ENCODE measurements around the gene IL1RN. TPM values are rescaled to one million over a fixed set of nuclear protein-coding genes. Genes with fewer than 3 reads are reported as not detected.

IL1RN gene
- total RNA-seq, 1 donor from 2014 or later = 11.0 TPM

DNA sequence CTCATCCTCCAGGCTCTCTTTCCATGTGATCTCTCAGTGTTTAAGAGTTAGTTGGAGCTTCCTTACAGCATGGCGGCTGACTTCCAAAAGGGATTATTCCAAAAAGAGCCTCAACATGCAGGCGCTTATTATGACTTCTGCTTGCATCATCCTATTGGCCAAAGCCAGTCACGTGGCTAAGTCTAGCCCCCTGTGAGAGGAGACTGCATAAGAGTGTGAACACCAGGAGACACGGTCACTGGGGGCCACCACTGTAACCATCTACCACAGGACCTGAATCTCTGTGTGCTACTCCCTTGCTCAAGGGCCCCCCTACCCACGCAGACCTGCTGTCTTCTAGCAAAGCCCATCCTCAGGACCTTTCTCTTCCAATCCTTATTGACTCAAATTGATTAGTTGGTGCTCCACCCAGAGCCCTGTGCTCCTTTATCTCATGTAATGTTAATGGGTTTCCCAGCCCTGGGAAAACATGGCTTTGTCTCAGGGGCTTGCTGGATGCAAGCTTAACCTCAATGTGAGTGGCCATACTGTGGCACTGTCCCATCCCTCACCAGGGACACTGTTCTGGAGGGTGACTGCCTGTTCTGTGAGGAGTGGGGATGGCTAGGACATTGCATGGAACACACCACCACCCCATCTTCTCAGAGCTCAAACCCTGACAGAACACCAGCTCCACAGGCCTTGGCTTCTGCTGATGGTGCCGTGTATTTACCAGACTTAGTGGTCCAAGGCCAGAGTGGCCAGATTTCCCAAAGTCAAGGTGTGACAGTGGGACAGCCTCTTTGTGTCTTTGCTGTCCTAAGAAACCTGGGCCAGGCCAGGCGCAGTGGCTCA, 4.2 kb downstream of the IL1RN start:
- no peak for TF ChIP-seq CTCF (conservative IDR thresholded peaks at IDR 0.05)
- Mint-ChIP-seq H3K27ac (no peak overlapping the region), H3K4me3 (no peak overlapping the region), H3K4me1 (ENCODE audit: unreplicated experiment) (peaks cover 3% of the 10 kb centered on the region), H3K36me3 (no peaks in the 10 kb centered on the region), H3K9me3 (no peaks in the 10 kb centered on the region), H3K27me3 (no peaks in the 10 kb centered on the region)
- no peak for DNase-seq (ENCODE audit: extremely low spot score, unreplicated experiment)

DNA sequence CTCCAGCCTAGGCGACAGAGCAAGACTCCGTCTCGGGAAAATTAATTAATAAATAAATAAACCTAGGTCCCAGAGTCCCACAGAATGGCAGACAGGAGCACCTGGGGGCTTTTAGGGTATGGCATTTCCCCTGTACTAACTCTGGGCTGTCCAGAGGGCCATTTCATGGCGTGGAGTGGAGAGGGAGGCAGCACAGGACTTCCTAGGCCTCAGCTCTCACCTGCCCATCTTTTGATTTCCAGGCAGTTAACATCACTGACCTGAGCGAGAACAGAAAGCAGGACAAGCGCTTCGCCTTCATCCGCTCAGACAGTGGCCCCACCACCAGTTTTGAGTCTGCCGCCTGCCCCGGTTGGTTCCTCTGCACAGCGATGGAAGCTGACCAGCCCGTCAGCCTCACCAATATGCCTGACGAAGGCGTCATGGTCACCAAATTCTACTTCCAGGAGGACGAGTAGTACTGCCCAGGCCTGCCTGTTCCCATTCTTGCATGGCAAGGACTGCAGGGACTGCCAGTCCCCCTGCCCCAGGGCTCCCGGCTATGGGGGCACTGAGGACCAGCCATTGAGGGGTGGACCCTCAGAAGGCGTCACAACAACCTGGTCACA, 5.1 kb downstream of the IL1RN start:
- H3K27me3 Mint-ChIP-seq = no peaks in the 10 kb centered on the region
- no peak overlapping the region for H3K4me3 Mint-ChIP-seq
- no peaks in the 10 kb centered on the region for H3K9me3 Mint-ChIP-seq
- peaks cover 8% of the 10 kb centered on the region for H3K4me1 Mint-ChIP-seq (ENCODE audit: unreplicated experiment)
- H3K27ac Mint-ChIP-seq = no peak overlapping the region
- no peaks in the 10 kb centered on the region for H3K36me3 Mint-ChIP-seq
- TF ChIP-seq CTCF (conservative IDR thresholded peaks at IDR 0.05) = no peak
- DNase-seq (ENCODE audit: extremely low spot score, unreplicated experiment) = no peak

- H3K27ac Mint-ChIP-seq = peak overlapping the region; percentile 6
- no peak overlapping the region for H3K4me3 Mint-ChIP-seq
- H3K27me3 Mint-ChIP-seq = no peaks in the 10 kb centered on the region
- no peak for TF ChIP-seq CTCF (conservative IDR thresholded peaks at IDR 0.05)
- H3K4me1 Mint-ChIP-seq (ENCODE audit: unreplicated experiment) = peaks cover 8% of the 10 kb centered on the region
- DNase-seq (ENCODE audit: extremely low spot score, unreplicated experiment) = no peak
- no peaks in the 10 kb centered on the region for H3K36me3 Mint-ChIP-seq
- no peaks in the 10 kb centered on the region for H3K9me3 Mint-ChIP-seq
Measured at GRCh38 chr2:113133704-113134598, 6.6 kb downstream of the IL1RN start.

DNA sequence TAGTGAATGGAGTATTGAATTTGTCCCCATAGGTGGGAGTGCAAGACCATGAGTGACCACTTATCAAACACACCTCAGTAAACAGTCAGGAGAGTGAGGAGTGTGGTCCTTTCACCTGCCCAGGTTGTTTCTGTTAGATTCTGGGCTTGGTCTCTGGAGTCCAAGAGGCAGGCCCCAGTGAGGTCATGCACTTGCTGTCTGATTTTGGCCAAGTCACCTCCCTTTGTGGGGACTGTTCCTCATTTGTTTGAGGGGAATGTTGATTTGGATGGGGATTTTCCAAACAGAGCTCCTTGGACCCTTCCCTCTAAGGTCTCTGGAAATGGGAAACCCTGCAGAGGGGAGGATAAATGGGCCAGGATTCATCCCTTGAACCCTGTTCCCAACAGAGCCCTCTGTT, 7.3 kb downstream of the IL1RN start:
- no peak overlapping the region for H3K27ac Mint-ChIP-seq
- H3K4me1 Mint-ChIP-seq (ENCODE audit: unreplicated experiment) = peaks cover 8% of the 10 kb centered on the region
- no peak for DNase-seq (ENCODE audit: extremely low spot score, unreplicated experiment)
- no peaks in the 10 kb centered on the region for H3K27me3 Mint-ChIP-seq
- no peaks in the 10 kb centered on the region for H3K36me3 Mint-ChIP-seq
- no peak overlapping the region for H3K4me3 Mint-ChIP-seq
- no peaks in the 10 kb centered on the region for H3K9me3 Mint-ChIP-seq
- TF ChIP-seq CTCF (conservative IDR thresholded peaks at IDR 0.05) = no peak

DNA sequence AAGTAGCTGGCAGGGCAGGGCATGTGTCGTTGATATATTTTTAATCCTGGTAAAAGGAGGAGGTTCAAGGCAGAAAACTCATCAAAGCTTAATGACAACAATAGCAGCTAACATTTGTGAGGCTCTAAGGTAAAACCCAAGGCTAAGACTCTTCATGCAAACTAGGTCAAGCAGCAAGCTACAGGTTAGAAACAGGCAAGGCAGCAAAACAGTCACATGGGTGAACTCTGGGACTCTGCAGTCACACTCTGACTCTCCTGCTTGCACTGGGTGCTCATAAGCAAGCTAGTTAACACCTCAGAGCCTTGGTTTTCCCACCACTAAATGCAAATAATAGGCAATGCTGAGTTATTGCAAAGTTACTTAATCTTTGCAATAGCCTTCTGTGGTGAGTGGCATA, 7.9 kb downstream of the IL1RN start:
- Mint-ChIP-seq H3K36me3 (no peaks in the 10 kb centered on the region), H3K4me1 (ENCODE audit: unreplicated experiment) (peaks cover 8% of the 10 kb centered on the region), H3K4me3 (no peak overlapping the region), H3K27ac (no peak overlapping the region), H3K9me3 (no peaks in the 10 kb centered on the region), H3K27me3 (no peaks in the 10 kb centered on the region)
- no peak for DNase-seq (ENCODE audit: extremely low spot score, unreplicated experiment)
- no peak for TF ChIP-seq CTCF (conservative IDR thresholded peaks at IDR 0.05)

Measured in type B pancreatic cell (in vitro differentiated cells).